Retinal pigment epithelial cell (primary cell): Measurements from ENCODE around the gene BCS1L.
A peak's percentile ranks its signal among the peaks of the same experiment; 100 is the strongest.

Source experiments
- DNase-seq: peaks from one replicate; pipeline ENCODE4 v3.0.0-alpha.2; 2010; ENCODE audit warnings: low read depth
- H3K4me3 ChIP-seq: 2 replicates; pipeline ENCODE4 v1.5.1; 2011; ENCODE audit warnings: mild to moderate bottlenecking, low read length, control low read depth, moderate library complexity
- TF ChIP-seq, protein P1 (sequence below): conservative IDR thresholded peaks from 2 replicates; pipeline ENCODE4 v1.5.1; 2011; ENCODE audit warnings: low read depth, low read length, control low read depth, inconsistent platforms

Gene BCS1L

DNA sequence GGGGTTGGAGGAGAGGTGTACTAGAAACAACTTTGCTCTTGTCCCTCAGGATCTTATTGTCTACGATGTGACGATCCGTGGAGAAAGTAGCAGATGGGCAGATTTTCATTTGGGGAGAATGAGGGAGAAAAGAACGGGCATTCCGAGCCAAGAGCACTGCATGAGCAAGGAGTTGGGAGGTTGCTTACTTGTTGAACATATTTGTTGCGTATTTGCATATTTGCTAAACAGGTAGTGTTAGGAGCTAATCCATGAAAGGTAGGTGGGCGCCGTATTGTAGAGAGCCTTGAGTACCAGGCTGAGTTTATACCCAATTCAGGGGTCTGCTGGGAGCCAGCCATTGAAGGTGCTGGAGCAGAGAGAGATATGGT is 490 bp downstream of the BCS1L start:
- H3K4me3 ChIP-seq, result peak overlapping the region; percentile 91
- TF ChIP-seq, protein P1, sequence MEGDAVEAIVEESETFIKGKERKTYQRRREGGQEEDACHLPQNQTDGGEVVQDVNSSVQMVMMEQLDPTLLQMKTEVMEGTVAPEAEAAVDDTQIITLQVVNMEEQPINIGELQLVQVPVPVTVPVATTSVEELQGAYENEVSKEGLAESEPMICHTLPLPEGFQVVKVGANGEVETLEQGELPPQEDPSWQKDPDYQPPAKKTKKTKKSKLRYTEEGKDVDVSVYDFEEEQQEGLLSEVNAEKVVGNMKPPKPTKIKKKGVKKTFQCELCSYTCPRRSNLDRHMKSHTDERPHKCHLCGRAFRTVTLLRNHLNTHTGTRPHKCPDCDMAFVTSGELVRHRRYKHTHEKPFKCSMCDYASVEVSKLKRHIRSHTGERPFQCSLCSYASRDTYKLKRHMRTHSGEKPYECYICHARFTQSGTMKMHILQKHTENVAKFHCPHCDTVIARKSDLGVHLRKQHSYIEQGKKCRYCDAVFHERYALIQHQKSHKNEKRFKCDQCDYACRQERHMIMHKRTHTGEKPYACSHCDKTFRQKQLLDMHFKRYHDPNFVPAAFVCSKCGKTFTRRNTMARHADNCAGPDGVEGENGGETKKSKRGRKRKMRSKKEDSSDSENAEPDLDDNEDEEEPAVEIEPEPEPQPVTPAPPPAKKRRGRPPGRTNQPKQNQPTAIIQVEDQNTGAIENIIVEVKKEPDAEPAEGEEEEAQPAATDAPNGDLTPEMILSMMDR, result no peak
- DNase-seq, result no peak

DNA sequence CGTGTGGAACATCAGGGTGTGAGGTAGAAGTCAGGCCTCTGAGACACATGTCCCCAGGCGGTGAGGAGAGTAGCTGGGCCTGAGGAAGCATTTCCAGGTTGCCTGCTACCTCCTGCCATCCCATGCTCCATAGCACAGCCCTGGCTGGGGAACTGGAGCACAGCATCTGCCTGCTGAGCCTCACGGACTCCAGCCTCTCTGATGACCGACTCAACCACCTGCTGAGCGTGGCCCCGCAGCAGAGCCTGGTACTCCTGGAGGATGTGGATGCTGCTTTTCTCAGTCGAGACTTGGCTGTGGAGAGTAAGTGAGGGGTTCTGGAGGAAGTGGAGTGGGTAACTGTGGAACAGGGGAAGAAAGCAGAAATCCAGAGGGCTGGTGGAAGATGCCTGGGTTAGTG is 2.9 kb downstream of the BCS1L start:
- H3K4me3 ChIP-seq, result no peak overlapping the region
- TF ChIP-seq, protein P1, result no peak
- no peak for DNase-seq

DNA sequence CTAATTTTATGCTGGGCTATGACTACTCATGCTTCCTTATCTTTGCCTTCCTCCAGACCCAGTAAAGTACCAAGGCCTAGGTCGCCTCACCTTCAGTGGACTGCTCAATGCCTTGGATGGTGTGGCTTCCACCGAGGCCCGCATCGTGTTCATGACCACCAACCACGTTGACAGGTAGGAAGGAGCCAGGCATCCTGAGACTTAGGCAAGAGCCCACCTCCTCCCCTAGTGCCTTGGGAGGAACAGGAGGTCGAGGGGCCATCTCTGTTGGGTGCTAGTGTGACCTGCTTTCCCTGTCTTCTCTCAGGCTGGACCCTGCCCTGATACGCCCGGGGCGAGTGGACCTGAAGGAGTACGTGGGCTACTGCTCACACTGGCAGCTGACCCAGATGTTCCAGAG is 3.3 kb downstream of the BCS1L start:
- H3K4me3 ChIP-seq, result no peak overlapping the region
- TF ChIP-seq, protein P1, result no peak
- DNase-seq, result no peak

DNA sequence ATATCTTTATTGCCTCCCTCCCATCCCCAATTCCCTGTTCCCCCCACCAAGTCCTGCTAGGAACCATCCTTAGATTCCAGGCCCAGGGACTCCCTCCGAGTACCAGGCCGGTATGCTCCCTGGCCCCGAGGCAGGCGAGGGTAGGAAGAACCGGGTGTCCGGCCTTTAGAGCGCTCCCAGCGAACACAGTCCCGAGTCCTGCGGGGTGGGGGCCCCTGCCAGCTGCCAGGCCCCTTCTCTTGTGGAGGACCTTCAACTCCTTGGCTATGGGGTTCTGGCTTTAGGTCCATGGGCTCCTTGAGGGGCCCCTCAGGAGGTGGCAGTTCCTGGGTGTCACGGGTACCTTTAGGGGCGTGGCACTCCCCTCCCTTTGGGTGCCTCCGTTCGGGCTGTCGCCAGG is 4.4 kb downstream of the BCS1L start:
- TF ChIP-seq, protein P1, result no peak
- no peak for DNase-seq
- H3K4me3 ChIP-seq, result no peak overlapping the region

DNA sequence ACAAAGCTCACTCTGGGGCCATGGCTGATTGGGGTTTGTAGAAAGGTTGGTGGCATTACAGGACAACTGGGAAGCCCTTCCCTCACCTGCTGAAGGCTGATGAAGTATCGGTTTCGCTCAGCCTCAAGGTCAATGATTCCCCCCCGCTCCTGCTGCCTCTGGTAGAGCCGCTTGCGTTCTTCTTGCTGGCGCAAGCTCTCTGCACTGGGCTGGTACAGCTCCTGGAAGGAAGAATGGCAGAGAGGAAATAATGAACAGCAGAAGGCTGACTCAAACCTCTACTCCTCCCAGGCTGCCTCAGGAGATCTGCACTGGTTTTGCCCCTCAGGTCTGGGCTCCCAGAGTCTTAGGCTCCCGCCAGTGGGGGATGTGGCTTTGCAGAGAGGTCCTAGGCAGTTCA is 5.2 kb downstream of the BCS1L start:
- no peak for DNase-seq
- TF ChIP-seq, protein P1, result no peak
- no peak overlapping the region for H3K4me3 ChIP-seq

DNA sequence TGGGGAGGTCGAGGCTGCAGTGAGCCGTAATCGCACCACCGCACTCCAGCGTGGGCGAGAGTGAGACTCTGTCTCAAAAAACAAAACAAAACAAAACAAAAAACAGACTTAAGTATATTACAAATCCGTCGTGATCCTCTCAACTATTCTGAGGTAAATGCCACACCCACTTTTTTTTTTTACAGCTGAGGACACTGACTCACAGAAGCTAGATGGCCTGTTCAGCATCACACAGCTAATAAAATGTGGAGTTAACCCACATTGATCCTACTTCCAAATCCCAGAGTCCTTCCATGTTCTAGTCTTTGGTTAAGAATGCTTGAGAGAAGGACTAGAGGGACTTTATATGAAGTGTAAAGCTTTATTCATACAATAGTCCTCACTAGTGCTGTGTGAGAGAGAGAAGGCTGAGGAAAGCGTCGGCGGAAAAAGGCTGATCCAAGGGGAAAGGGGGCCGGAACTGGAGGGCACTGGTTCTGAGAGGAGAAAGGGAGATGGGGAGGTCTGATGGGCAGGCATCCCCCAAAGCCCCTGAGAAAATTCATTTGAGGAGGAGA is 11.7 kb downstream of the BCS1L start:
- DNase-seq, result no peak
- TF ChIP-seq, protein P1, result no peak
- peak overlapping the region; percentile 94 for H3K4me3 ChIP-seq

DNA sequence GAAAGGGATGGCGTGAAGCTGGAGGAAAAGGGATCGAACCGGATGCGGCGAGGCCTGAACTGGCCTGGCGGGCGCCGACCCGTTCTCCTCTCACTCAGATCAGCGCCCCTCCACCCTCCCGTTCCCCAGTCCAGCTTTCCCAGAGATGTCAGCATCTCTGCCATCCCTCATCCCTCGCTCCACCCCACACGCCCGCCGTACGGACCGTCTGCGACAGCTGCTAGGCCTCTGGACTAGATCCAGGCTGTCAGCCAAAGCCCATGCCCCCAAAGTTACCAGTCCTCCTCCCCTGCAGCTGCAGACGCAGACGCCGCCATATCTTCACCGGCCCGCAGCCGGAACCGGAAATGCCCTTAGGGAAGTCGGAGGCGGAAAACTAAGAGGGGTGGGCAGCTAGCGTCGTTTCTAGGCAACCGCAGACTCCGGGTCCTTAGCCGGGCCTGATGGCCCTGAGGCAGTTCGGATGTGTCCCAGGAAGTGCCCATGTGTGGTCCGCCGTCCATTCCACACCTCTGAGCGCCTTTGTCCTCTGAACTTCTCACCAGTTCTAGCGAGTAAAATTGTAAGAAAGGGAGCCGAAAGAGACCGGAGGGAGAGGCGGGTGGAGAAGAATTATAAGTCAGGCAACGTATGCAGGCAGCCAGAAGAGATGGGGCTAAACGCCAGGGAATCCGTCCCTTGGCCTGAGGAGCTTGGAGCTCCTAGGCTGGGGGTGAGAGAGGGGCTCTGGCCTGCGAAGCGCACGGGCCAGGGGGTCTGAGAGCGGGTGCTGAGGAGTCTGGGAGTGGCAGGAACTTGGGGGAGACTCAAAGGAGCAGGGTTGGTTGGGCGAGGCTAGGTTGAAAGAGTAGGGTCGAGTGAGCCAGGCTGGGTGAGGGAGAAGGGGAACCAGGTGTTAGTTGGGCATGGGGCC is 12.4 kb downstream of the BCS1L start, which contains the start of the genes RNF25 and STK36:
TSS of gene RNF25 (minus strand) at position 349 of the 913 bp plus-strand sequence. CDS start at position 317, 32 bp downstream.
TSS of gene STK36 (plus strand) at position 433 of the 913 bp plus-strand sequence. CDS start 744 bp downstream, outside the sequence.
- DNase-seq, result peak; percentile 62
- H3K4me3 ChIP-seq, result peak within 1 kb of the TSS; percentile 94
- TF ChIP-seq, protein P1, result no peak
